GM12878 (cell line): Measurements from ENCODE around the gene COL2A1. TPM values are rescaled to one million over a fixed set of nuclear protein-coding genes. Genes with fewer than 3 reads are reported as not detected.

Experiments used
- ATAC-seq: fragments of 200-7000 bp; cut with Tn5 transposase; 3 replicates; pipeline ENCODE4 v1.9.1; 2020; ENCODE audit warnings: mild to moderate bottlenecking, moderate library complexity
- BruUV-seq: library from RNA; stranded (reverse); fragments of 400-500 nt; replicated peaks from 2 replicates; lab custom pipeline; 2021; lab: Mats Ljungman, UMichigan
- CTCF ChIA-PET: fragments of 300-600 bp; sonication (Branson Sonifier 250); formaldehyde crosslinking; extraction: SDS; loops from one replicate; lab custom pipeline; 2021; ENCODE audit warnings: inconsistent platforms; lab: Yijun Ruan, JAX
- POLR2A ChIA-PET: fragments of 350-600 bp; formaldehyde crosslinking; extraction: SDS; loops from one replicate; lab custom pipeline; 2021; ENCODE audit warnings: inconsistent platforms; lab: Charles Lee
- RAD21 ChIA-PET: fragments of 300-600 bp; sonication (Branson Sonifier 250); formaldehyde crosslinking; loops from one replicate; lab custom pipeline; 2023; ENCODE audit warnings: antibody characterized with exemption; ENCODE audit not compliant: unreplicated experiment; lab: Charles Lee
- SMC1A ChIA-PET: fragments of 300-600 bp; sonication (Branson Sonifier 250); formaldehyde crosslinking; loops from one replicate; lab custom pipeline; 2023; ENCODE audit not compliant: unreplicated experiment, uncharacterized antibody; lab: Charles Lee
- DNase-seq: peaks from one replicate; pipeline ENCODE4 v3.0.0-alpha.2; 2011; ENCODE audit warnings: low read depth, low spot score
- FAIRE-seq: peaks from 3 replicates; lab custom pipeline; 2011; peaks lifted over from hg19 to GRCh38; lab: Jason Lieb, UNC
- H2AFZ ChIP-seq: 2 replicates; pipeline ENCODE4 v1.6.0; 2011; ENCODE audit warnings: low read depth, low read length, control low read depth; ENCODE audit not compliant: control insufficient read depth
- H3K27ac ChIP-seq: 2 replicates; pipeline ENCODE4 v1.5.1; 2011; ENCODE audit warnings: control low read depth; ENCODE audit not compliant: control insufficient read depth, insufficient read depth
- H3K27me3 ChIP-seq, 2 experiments: replicated peaks in 1 of 2; 2 replicates each; pipeline versions ENCODE4 v1.6.0 to v1.6.1; 2011; ENCODE audit warnings: low read length in 1 of 2; ENCODE audit not compliant: control insufficient read depth in 2 of 2, insufficient read depth in 2 of 2
- H3K36me3 ChIP-seq, 2 experiments: 2 replicates each; pipeline ENCODE4 v1.5.1; 2011; ENCODE audit warnings: low read length in 1 of 2; ENCODE audit not compliant: control insufficient read depth in 2 of 2, insufficient read depth in 2 of 2
- H3K4me1 ChIP-seq: 2 replicates; pipeline ENCODE4 v1.6.1; 2011; ENCODE audit warnings: mild to moderate bottlenecking, low read length, moderate library complexity, mixed read lengths; ENCODE audit not compliant: control insufficient read depth, insufficient read depth
- H3K4me2 ChIP-seq: 2 replicates; pipeline ENCODE4 v1.6.0; 2011; ENCODE audit warnings: control low read depth; ENCODE audit not compliant: control insufficient read depth, insufficient read depth
- H3K4me3 ChIP-seq: fragments of 200-600 bp; sonication (generic); 2 replicates; pipeline ENCODE4 v1.5.1; 2016
- H3K79me2 ChIP-seq: 2 replicates; pipeline ENCODE4 v1.6.0; 2011; ENCODE audit warnings: low read length; ENCODE audit not compliant: control insufficient read depth, insufficient read depth
- H3K9ac ChIP-seq: 2 replicates; pipeline ENCODE4 v1.8.0; 2011; ENCODE audit warnings: low read length, control low read depth, mixed read lengths; ENCODE audit not compliant: control insufficient read depth, insufficient read depth
- H3K9me3 ChIP-seq: replicated peaks from 3 replicates; pipeline ENCODE4 v1.5.1; 2011; ENCODE audit warnings: mild to moderate bottlenecking, low read length; ENCODE audit not compliant: control insufficient read depth, insufficient read depth
- H4K20me1 ChIP-seq: 2 replicates; pipeline ENCODE4 v1.6.0; 2011; ENCODE audit not compliant: control insufficient read depth, insufficient read depth
- CEBPB ChIP-seq, 2 experiments: fragments of 150-350 bp in 1 of 2; IDR thresholded peaks; 2 replicates each; pipeline ENCODE4 v1.6.1; 2012 to 2014; ENCODE audit warnings: low read depth in 2 of 2, low read length in 2 of 2, borderline replicate concordance in 1 of 2, inconsistent platforms in 1 of 2
- HDGF ChIP-seq: fragments of 450-650 bp; IDR thresholded peaks from 2 replicates; pipeline ENCODE4 v1.6.1; 2016; ENCODE audit warnings: antibody characterized with exemption
- IKZF2 ChIP-seq, 2 experiments: fragments of 450-650 bp; IDR thresholded peaks; 2 replicates each; pipeline ENCODE4 v1.6.1; 2017; ENCODE audit warnings: mild to moderate bottlenecking in 2 of 2, moderate library complexity in 2 of 2
- NBN ChIP-seq: fragments of 450-650 bp; IDR thresholded peaks from 2 replicates; pipeline ENCODE4 v1.6.1; 2016
- TCF12 ChIP-seq: IDR thresholded peaks from 2 replicates; pipeline ENCODE4 v1.6.1; 2011; ENCODE audit warnings: low read depth, mild to moderate bottlenecking, low read length
- WGBS: methylation state at CpG from one replicate; pipeline ENCODE4 v1.1.6; 2016; ENCODE audit warnings: low lambda C conversion rate; ENCODE audit not compliant: insufficient replicate concordance, insufficient coverage; ENCODE audit errors: missing lambda C conversion rate; 5-methylcytosine and 5-hydroxymethylcytosine counted together
- in situ Hi-C: fragments of 300-500 bp; cut with MboI; formaldehyde crosslinking; loops from 9 replicates; pipeline ENCODE4 v1.14.3; 2018; ENCODE audit warnings: mixed read lengths
- intact Hi-C: fragments of 100-400 bp; cut with micrococcal nuclease; formaldehyde crosslinking; loops from one replicate; pipeline ENCODE4 v1.14.2; 2022; ENCODE audit not compliant: unreplicated experiment
- polyA plus RNA-seq, 11 experiments: library from polyadenylated mRNA; depleted of rRNA in 4 of 11; unstranded in 6 of 11; stranded (reverse) in 5 of 11; fragments of >200 nt; fragmentation: Nextera tagmentation in 4 of 11; fragmentation: Illumina TruSeq in 1 of 11; extraction: Ambion mirVana in 4 of 11; extraction: Trizol in 1 of 11; gene quantifications; 1 replicate in 1 of 11; 2 replicates in 10 of 11; pipeline versions ENCODE4 v1.2.1 to v1.2.3, GENCODE V29; 2011 to 2016; ENCODE audit warnings: inconsistent platforms in 2 of 11, missing spikeins in 2 of 11, low read depth in 1 of 11
- total RNA-seq, 4 experiments: library from RNA; depleted of rRNA in 3 of 4; stranded (reverse); fragments of >200 nt in 3 of 4; fragmentation: Illumina TruSeq in 1 of 4; extraction: Trizol in 1 of 4; gene quantifications; 2 replicates each; pipeline versions ENCODE4 v1.2.1 to v1.2.3, GENCODE V29; 2013 to 2021
- TF ChIP-seq, protein P1 (sequence below): IDR thresholded peaks from 2 replicates; pipeline ENCODE4 v1.6.1; 2011; ENCODE audit warnings: mild to moderate bottlenecking, low read depth, low read length, moderate library complexity; ENCODE audit not compliant: insufficient replicate concordance
- TF ChIP-seq, protein P2 (sequence below): IDR thresholded peaks from 2 replicates; pipeline ENCODE4 v1.6.1; 2012; ENCODE audit warnings: low read length, inconsistent platforms
- TF ChIP-seq, protein P3 (sequence below): fragments of 450-650 bp; IDR thresholded peaks from 2 replicates; pipeline ENCODE4 v1.6.1; 2018; ENCODE audit warnings: mild to moderate bottlenecking, low read depth, moderate library complexity; ENCODE audit not compliant: partially characterized antibody
- TF ChIP-seq, protein P4 (sequence below): fragments of 450-650 bp; formaldehyde crosslinking; IDR thresholded peaks from 2 replicates; pipeline ENCODE4 v1.4.0; 2020; ENCODE audit warnings: mild to moderate bottlenecking, moderate library complexity
- TF ChIP-seq, protein P5 (sequence below): IDR thresholded peaks from 2 replicates; pipeline ENCODE4 v1.6.1; 2011; ENCODE audit warnings: low read depth, low read length, improper control_type of control experiment, borderline replicate concordance

COL2A1 gene
- total and polyA plus RNA-seq, 10 of the 15 experiments (the other 5 are each of a cell fraction or from before 2014, with no cell fraction given): 0.06 to 0.67 (median 0.19) TPM; not detected in 1

DNA sequence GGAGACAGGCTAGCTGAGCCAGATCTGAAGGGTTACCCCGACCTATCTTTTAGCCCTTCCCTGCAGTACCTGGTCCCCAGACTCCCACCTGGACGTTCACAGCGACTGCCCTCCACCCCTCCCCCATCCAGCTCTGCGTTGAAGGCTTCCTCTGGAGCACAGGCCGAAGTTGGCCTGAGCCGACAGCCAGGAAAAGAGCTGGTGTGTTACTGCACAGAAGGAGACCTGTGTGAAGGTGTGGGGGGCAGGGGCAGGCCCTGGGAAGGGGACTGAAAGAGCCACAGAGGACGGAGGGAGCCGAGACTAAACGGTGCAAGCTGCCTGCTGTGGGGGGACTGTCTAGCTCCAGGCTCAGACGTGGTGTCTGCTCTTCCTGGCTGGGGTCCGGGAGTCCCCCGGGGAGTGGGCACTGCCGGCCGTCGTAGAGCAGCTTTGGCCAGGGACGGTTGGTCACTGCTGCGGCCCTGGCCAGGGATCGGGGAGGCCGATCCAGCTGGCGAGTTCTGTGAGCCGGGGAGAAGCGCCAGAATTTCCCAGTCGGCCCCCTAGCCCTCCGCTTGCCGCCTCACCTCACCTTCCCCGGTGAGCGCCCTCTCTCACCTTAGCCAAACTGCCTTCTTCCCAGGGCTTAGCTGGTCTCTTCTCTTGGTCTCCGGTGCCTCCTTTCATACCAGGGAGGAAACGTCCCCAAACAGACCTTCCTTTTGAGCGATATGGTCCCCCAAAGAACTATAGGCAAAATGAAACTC is 899 bp upstream of the COL2A1 start:
- H3K27ac ChIP-seq: no peak overlapping the region
- ChIA-PET SMC1A (interaction anchor here (0.7 to 1.0 kb wide), 2 partner anchors 15 to 167 kb away, joined by 3 to 4 read pairs; no protein-coding TSS in a partner anchor), CTCF (interaction anchor here (1.4 to 1.9 kb wide), 2 partner anchors 15 to 184 kb away, joined by 3 to 4 read pairs; no protein-coding TSS in a partner anchor), RAD21 (no interaction called here), POLR2A (no interaction called here)
- H3K36me3 ChIP-seq: no peaks in the 10 kb centered on the region
- H3K4me3 ChIP-seq: no peak overlapping the region
- FAIRE-seq: no peak
- no TSS peak for BruUV-seq
- DNase-seq: no peak
- no peak for ATAC-seq
- no peaks in the 10 kb centered on the region for H4K20me1 ChIP-seq
- H3K79me2 ChIP-seq: no peaks in the 10 kb centered on the region
- H3K27me3 ChIP-seq: peaks cover 24 to 28% of the 10 kb centered on the region in 2 experiments
- H3K4me2 ChIP-seq: no peak overlapping the region
- no peak overlapping the region for H3K9ac ChIP-seq
- no peaks in the 10 kb centered on the region for H3K9me3 ChIP-seq
- in situ Hi-C loops: no loop called here
- no peak overlapping the region for H2AFZ ChIP-seq
- WGBS: 58% methylated on average over 27 of the region's 30 CpGs
- intact Hi-C loops: no loop called here
- H3K4me1 ChIP-seq: no peaks in the 10 kb centered on the region
- TF ChIP-seq NBN (no peak), HDGF (no peak), TCF12 (no peak), CEBPB (IDR thresholded peaks at IDR 0.05; ENCODE audit: borderline replicate concordance in 1 of 2, low read depth in 2 of 2, low read length in 2 of 2) (no peak), IKZF2 (IDR thresholded peaks at IDR 0.05) (no peak)
- TF ChIP-seq, protein P1, sequence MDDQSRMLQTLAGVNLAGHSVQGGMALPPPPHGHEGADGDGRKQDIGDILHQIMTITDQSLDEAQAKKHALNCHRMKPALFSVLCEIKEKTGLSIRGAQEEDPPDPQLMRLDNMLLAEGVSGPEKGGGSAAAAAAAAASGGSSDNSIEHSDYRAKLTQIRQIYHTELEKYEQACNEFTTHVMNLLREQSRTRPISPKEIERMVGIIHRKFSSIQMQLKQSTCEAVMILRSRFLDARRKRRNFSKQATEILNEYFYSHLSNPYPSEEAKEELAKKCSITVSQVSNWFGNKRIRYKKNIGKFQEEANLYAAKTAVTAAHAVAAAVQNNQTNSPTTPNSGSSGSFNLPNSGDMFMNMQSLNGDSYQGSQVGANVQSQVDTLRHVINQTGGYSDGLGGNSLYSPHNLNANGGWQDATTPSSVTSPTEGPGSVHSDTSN: no peak
- TF ChIP-seq, protein P2, sequence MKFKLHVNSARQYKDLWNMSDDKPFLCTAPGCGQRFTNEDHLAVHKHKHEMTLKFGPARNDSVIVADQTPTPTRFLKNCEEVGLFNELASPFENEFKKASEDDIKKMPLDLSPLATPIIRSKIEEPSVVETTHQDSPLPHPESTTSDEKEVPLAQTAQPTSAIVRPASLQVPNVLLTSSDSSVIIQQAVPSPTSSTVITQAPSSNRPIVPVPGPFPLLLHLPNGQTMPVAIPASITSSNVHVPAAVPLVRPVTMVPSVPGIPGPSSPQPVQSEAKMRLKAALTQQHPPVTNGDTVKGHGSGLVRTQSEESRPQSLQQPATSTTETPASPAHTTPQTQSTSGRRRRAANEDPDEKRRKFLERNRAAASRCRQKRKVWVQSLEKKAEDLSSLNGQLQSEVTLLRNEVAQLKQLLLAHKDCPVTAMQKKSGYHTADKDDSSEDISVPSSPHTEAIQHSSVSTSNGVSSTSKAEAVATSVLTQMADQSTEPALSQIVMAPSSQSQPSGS: no peak
- TF ChIP-seq, protein P3, sequence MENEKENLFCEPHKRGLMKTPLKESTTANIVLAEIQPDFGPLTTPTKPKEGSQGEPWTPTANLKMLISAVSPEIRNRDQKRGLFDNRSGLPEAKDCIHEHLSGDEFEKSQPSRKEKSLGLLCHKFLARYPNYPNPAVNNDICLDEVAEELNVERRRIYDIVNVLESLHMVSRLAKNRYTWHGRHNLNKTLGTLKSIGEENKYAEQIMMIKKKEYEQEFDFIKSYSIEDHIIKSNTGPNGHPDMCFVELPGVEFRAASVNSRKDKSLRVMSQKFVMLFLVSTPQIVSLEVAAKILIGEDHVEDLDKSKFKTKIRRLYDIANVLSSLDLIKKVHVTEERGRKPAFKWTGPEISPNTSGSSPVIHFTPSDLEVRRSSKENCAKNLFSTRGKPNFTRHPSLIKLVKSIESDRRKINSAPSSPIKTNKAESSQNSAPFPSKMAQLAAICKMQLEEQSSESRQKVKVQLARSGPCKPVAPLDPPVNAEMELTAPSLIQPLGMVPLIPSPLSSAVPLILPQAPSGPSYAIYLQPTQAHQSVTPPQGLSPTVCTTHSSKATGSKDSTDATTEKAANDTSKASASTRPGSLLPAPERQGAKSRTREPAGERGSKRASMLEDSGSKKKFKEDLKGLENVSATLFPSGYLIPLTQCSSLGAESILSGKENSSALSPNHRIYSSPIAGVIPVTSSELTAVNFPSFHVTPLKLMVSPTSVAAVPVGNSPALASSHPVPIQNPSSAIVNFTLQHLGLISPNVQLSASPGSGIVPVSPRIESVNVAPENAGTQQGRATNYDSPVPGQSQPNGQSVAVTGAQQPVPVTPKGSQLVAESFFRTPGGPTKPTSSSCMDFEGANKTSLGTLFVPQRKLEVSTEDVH: no peak
- TF ChIP-seq, protein P4, sequence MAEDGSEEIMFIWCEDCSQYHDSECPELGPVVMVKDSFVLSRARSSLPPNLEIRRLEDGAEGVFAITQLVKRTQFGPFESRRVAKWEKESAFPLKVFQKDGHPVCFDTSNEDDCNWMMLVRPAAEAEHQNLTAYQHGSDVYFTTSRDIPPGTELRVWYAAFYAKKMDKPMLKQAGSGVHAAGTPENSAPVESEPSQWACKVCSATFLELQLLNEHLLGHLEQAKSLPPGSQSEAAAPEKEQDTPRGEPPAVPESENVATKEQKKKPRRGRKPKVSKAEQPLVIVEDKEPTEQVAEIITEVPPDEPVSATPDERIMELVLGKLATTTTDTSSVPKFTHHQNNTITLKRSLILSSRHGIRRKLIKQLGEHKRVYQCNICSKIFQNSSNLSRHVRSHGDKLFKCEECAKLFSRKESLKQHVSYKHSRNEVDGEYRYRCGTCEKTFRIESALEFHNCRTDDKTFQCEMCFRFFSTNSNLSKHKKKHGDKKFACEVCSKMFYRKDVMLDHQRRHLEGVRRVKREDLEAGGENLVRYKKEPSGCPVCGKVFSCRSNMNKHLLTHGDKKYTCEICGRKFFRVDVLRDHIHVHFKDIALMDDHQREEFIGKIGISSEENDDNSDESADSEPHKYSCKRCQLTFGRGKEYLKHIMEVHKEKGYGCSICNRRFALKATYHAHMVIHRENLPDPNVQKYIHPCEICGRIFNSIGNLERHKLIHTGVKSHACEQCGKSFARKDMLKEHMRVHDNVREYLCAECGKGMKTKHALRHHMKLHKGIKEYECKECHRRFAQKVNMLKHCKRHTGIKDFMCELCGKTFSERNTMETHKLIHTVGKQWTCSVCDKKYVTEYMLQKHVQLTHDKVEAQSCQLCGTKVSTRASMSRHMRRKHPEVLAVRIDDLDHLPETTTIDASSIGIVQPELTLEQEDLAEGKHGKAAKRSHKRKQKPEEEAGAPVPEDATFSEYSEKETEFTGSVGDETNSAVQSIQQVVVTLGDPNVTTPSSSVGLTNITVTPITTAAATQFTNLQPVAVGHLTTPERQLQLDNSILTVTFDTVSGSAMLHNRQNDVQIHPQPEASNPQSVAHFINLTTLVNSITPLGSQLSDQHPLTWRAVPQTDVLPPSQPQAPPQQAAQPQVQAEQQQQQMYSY: no peak
- TF ChIP-seq, protein P5, sequence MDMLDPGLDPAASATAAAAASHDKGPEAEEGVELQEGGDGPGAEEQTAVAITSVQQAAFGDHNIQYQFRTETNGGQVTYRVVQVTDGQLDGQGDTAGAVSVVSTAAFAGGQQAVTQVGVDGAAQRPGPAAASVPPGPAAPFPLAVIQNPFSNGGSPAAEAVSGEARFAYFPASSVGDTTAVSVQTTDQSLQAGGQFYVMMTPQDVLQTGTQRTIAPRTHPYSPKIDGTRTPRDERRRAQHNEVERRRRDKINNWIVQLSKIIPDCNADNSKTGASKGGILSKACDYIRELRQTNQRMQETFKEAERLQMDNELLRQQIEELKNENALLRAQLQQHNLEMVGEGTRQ: no peak
